ENCODE data around the gene MALT1. TPM values are rescaled to one million over a fixed set of nuclear protein-coding genes. Genes with fewer than 3 reads are reported as not detected.

Gene MALT1
- polyA plus RNA-seq, 2 of the 4 experiments (the other 2 are of a cell fraction): 30.7 to 34.0 TPM

DNA sequence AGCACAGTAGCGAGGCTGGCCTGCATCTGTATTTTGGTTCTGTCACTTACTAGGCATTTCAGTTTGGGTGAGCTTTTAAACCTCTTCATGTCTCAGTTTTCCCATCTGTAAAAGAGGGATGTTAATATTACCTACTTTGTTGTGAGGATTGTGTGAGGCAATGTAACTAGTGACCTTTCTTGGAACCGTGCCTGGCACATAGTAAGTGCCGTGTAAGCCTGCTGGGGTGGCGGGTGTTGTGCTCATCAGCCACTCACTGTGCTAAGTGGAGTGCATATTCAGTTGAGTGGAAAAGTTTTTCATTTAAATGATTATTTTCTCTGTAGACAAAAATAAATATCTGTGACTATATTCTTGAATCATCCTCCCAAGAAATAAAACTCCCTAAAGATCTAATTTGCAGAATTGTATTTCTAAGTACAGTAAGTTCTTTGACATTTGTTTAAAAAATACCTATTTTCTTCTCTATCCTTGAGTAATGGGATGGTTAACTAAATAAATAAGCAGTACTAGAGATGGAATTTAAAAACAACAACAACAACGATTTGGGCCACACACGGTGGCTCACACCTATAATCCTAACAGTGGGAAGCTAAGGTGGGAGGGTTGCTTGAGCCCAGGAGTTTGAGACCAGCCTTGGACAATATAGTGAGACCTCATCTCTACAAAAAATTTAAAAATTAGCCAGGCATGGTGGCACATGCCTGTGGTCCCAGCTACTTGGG lies 56.7 kb downstream of the MALT1 start (continued):
- TF ChIP-seq, protein P1, sequence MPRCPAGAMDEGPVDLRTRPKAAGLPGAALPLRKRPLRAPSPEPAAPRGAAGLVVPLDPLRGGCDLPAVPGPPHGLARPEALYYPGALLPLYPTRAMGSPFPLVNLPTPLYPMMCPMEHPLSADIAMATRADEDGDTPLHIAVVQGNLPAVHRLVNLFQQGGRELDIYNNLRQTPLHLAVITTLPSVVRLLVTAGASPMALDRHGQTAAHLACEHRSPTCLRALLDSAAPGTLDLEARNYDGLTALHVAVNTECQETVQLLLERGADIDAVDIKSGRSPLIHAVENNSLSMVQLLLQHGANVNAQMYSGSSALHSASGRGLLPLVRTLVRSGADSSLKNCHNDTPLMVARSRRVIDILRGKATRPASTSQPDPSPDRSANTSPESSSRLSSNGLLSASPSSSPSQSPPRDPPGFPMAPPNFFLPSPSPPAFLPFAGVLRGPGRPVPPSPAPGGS (IDR thresholded peaks at IDR 0.05): no peak
- TF ChIP-seq ZC3H11A (IDR thresholded peaks at IDR 0.05) (no peak), SREBF2 (IDR thresholded peaks at IDR 0.05) (no peak)

DNA sequence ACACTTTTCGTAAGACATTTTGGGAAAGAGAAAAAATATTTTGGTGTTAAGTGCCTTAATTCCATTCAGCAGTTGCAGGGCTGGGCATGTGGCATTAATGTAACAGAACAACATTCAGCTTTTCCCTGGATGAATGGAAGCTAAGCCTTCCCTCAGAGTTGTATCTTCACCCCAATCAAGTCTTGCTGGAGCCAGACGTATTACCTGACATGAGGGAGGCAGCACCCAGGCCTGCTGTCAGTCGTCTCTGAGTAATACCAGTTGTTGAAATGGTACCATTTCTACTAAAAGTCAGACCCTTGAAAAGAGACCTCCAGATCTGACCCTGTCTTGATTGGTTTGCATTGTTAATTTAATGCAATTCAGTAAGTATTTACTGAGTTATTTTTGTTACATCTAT lies 57.5 kb downstream of the MALT1 start:
- no peak for DNase-seq (ENCODE audit: low read depth in 1 of 2, low spot score in 1 of 2)
- WGBS (ENCODE audit: missing lambda C conversion rate): 93% methylated on average over 3 of the region's 3 CpGs
- POLR2A ChIA-PET: no interaction called here
- H3K4me2 ChIP-seq: no peak overlapping the region
- TF ChIP-seq CHD2 (IDR thresholded peaks at IDR 0.05; ENCODE audit: low read length, partially characterized antibody) (no peak), ESRRA (IDR thresholded peaks at IDR 0.05; ENCODE audit: borderline replicate concordance, low read length) (no peak), HMGXB4 (CRISPR knock-in tag; IDR thresholded peaks at IDR 0.05; ENCODE audit: borderline replicate concordance) (no peak), RAD21 (conservative IDR thresholded peaks at IDR 0.05 in 1 of 2, IDR thresholded peaks at IDR 0.05 in 1 of 2) (no peak), KDM5A (IDR thresholded peaks at IDR 0.05) (no peak), NPAS2 (CRISPR knock-in tag; IDR thresholded peaks at IDR 0.05; ENCODE audit: borderline replicate concordance) (no peak), RFX5 (IDR thresholded peaks at IDR 0.05) (no peak), HOXB5 (CRISPR knock-in tag; IDR thresholded peaks at IDR 0.05) (no peak), HDAC2 (IDR thresholded peaks at IDR 0.05) (no peak), FOSB (CRISPR knock-in tag; IDR thresholded peaks at IDR 0.05) (no peak), PHF8 (IDR thresholded peaks at IDR 0.05; ENCODE audit: borderline replicate concordance, low read depth) (no peak), POLR2AphosphoS2 (conservative IDR thresholded peaks at IDR 0.05; ENCODE audit: low read length) (no peak)
- H3K4me1 ChIP-seq: 0 out of 3 replicates have a peak, but pooled peaks cover 1% of the 10 kb centered on the region
- ATAC-seq: no peak
- no peaks in the 10 kb centered on the region for H3K9me3 ChIP-seq
- no peak overlapping the region for H3K27ac ChIP-seq
- H3K4me3 ChIP-seq: no peak overlapping the region
- no peak for FAIRE-seq
- CTCF ChIA-PET: no interaction called here

DNA sequence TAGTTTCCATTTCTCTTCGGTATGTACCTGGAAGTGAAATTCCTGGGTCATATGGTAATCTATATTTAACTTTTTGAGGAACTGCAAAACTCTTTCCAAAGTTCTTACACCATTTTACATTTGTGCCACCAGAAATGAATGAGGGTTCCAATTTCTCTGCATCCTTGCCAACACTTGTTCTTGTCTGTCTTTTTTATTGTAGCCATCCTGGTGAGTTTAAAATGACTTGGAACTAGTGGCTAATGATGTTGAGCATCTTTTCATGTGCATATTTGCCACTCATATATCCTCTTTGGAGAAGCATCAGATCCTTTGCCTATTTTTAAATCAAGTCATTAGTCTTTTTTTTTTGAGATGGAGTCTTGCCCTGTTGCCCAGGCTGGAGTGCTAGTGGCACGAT lies 59.4 kb downstream of the MALT1 start:
- H3K4me1 ChIP-seq: no peaks in the 10 kb centered on the region
- DNase-seq (ENCODE audit: low read depth in 1 of 2, low spot score in 1 of 2): no peak
- H3K4me3 ChIP-seq: no peak overlapping the region
- H3K9me3 ChIP-seq: no peaks in the 10 kb centered on the region
- ChIA-PET CTCF (no interaction called here), POLR2A (no interaction called here)
- H3K27ac ChIP-seq: no peak overlapping the region
- TF ChIP-seq, protein P1 (IDR thresholded peaks at IDR 0.05): no peak
- no peak for TF ChIP-seq ZNF302 (CRISPR knock-in tag; IDR thresholded peaks at IDR 0.05)
- TF ChIP-seq CEBPB (IDR thresholded peaks at IDR 0.05): no peak
- TF ChIP-seq, protein P2, sequence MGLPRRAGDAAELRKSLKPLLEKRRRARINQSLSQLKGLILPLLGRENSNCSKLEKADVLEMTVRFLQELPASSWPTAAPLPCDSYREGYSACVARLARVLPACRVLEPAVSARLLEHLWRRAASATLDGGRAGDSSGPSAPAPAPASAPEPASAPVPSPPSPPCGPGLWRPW (IDR thresholded peaks at IDR 0.05): no peak
- no peak for TF ChIP-seq PHF8 (IDR thresholded peaks at IDR 0.05; ENCODE audit: borderline replicate concordance, low read depth)
- no peak for TF ChIP-seq KDM5A (IDR thresholded peaks at IDR 0.05)
- TF ChIP-seq, protein P3, sequence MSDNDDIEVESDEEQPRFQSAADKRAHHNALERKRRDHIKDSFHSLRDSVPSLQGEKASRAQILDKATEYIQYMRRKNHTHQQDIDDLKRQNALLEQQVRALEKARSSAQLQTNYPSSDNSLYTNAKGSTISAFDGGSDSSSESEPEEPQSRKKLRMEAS (IDR thresholded peaks at IDR 0.05): no peak
- no peak for TF ChIP-seq JUNB (IDR thresholded peaks at IDR 0.05)
- no peak for TF ChIP-seq GATA3 (IDR thresholded peaks at IDR 0.05; ENCODE audit: borderline replicate concordance)
- TF ChIP-seq RCOR1 (IDR thresholded peaks at IDR 0.05; ENCODE audit: low read depth, low read length): no peak
- TF ChIP-seq RNF2 (IDR thresholded peaks at IDR 0.05; ENCODE audit: borderline replicate concordance, low read depth): no peak
- TF ChIP-seq, protein P4, sequence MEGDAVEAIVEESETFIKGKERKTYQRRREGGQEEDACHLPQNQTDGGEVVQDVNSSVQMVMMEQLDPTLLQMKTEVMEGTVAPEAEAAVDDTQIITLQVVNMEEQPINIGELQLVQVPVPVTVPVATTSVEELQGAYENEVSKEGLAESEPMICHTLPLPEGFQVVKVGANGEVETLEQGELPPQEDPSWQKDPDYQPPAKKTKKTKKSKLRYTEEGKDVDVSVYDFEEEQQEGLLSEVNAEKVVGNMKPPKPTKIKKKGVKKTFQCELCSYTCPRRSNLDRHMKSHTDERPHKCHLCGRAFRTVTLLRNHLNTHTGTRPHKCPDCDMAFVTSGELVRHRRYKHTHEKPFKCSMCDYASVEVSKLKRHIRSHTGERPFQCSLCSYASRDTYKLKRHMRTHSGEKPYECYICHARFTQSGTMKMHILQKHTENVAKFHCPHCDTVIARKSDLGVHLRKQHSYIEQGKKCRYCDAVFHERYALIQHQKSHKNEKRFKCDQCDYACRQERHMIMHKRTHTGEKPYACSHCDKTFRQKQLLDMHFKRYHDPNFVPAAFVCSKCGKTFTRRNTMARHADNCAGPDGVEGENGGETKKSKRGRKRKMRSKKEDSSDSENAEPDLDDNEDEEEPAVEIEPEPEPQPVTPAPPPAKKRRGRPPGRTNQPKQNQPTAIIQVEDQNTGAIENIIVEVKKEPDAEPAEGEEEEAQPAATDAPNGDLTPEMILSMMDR (IDR thresholded peaks at IDR 0.05): no peak
- TF ChIP-seq POLR2A (IDR thresholded peaks at IDR 0.05; ENCODE audit: low read length): no peak
- no peak for TF ChIP-seq EHF (CRISPR knock-in tag; IDR thresholded peaks at IDR 0.05)
- TF ChIP-seq MAFK (IDR thresholded peaks at IDR 0.05; ENCODE audit: partially characterized antibody): no peak
- TF ChIP-seq PBX3 (IDR thresholded peaks at IDR 0.05): no peak
- TF ChIP-seq CHD2 (IDR thresholded peaks at IDR 0.05; ENCODE audit: low read length, partially characterized antibody): no peak
- no peak for TF ChIP-seq NPAS2 (CRISPR knock-in tag; IDR thresholded peaks at IDR 0.05; ENCODE audit: borderline replicate concordance)
- FAIRE-seq: no peak
- WGBS (ENCODE audit: missing lambda C conversion rate): 86% methylated on average over 2 of the region's 2 CpGs
- ATAC-seq: no peak
- no peak overlapping the region for H3K4me2 ChIP-seq

All from A549 (cell line).